ENCODE results near the gene RPL37. TPM values are rescaled to one million over a fixed set of nuclear protein-coding genes. Genes with fewer than 3 reads are reported as not detected.
A peak's percentile ranks its signal among the peaks of the same experiment; 100 is the strongest.

RPL37 gene
- total and polyA plus RNA-seq, 9 of the 15 experiments (the other 6 are each of a cell fraction or from before 2014, with no cell fraction given) = 2,342 to 7,963 (median 4,091) TPM

DNA sequence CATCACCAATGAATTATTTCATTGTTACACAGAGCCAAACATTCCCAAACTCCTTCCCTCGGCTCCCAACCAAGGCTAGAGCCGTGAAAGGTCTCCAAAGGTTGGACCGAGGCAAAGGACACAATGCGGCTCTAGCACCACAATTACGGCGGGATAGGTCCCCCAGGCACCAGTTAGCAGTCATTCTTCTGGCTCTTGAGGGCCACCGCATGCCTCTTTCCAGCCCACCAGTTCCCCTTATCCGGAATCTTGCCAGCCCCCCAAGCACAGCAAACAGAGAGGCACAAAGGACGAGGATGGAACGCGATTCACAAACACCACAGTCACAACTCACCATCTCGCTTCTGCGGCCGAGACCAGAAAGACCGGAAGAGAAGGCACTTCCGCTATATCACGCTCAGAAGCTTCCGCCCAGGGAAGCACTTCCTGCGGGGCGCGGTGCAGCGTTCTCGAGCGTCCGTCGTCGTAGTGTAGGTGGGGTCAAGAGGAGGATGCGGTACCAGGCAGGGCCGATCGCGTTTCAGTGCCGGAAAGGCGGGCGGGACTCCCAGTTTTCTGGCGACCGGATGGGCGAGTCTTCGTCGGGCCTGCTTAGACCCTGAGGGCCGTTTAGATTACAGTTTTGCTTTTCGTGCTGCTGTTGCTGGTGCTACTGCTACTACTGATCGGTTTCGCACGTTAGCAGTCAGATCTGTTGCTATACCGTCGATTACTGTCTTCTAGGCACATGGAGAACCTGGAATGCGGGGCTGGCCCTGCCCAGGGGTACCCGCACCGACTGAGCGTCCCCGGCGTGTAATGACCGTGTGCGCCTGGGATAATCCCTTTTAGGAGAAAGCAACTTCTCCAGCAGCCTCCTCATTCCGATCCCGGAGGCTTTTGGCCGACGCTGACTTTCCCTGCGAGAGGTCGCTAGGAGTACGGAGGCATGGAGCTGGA lies at the start of gene RPL37 (continued):
- TF ChIP-seq, protein P1, sequence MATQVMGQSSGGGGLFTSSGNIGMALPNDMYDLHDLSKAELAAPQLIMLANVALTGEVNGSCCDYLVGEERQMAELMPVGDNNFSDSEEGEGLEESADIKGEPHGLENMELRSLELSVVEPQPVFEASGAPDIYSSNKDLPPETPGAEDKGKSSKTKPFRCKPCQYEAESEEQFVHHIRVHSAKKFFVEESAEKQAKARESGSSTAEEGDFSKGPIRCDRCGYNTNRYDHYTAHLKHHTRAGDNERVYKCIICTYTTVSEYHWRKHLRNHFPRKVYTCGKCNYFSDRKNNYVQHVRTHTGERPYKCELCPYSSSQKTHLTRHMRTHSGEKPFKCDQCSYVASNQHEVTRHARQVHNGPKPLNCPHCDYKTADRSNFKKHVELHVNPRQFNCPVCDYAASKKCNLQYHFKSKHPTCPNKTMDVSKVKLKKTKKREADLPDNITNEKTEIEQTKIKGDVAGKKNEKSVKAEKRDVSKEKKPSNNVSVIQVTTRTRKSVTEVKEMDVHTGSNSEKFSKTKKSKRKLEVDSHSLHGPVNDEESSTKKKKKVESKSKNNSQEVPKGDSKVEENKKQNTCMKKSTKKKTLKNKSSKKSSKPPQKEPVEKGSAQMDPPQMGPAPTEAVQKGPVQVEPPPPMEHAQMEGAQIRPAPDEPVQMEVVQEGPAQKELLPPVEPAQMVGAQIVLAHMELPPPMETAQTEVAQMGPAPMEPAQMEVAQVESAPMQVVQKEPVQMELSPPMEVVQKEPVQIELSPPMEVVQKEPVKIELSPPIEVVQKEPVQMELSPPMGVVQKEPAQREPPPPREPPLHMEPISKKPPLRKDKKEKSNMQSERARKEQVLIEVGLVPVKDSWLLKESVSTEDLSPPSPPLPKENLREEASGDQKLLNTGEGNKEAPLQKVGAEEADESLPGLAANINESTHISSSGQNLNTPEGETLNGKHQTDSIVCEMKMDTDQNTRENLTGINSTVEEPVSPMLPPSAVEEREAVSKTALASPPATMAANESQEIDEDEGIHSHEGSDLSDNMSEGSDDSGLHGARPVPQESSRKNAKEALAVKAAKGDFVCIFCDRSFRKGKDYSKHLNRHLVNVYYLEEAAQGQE (IDR thresholded peaks at IDR 0.05; ENCODE audit: borderline replicate concordance) = no peak; the same call in 1 of the 2 replicates
- TF ChIP-seq, protein P1 (CRISPR knock-in tag; IDR thresholded peaks at IDR 0.05; ENCODE audit: low read depth) = 0 out of 2 replicates have a peak, but pooled peaks have one; percentile 43
- TF ChIP-seq, protein P2, sequence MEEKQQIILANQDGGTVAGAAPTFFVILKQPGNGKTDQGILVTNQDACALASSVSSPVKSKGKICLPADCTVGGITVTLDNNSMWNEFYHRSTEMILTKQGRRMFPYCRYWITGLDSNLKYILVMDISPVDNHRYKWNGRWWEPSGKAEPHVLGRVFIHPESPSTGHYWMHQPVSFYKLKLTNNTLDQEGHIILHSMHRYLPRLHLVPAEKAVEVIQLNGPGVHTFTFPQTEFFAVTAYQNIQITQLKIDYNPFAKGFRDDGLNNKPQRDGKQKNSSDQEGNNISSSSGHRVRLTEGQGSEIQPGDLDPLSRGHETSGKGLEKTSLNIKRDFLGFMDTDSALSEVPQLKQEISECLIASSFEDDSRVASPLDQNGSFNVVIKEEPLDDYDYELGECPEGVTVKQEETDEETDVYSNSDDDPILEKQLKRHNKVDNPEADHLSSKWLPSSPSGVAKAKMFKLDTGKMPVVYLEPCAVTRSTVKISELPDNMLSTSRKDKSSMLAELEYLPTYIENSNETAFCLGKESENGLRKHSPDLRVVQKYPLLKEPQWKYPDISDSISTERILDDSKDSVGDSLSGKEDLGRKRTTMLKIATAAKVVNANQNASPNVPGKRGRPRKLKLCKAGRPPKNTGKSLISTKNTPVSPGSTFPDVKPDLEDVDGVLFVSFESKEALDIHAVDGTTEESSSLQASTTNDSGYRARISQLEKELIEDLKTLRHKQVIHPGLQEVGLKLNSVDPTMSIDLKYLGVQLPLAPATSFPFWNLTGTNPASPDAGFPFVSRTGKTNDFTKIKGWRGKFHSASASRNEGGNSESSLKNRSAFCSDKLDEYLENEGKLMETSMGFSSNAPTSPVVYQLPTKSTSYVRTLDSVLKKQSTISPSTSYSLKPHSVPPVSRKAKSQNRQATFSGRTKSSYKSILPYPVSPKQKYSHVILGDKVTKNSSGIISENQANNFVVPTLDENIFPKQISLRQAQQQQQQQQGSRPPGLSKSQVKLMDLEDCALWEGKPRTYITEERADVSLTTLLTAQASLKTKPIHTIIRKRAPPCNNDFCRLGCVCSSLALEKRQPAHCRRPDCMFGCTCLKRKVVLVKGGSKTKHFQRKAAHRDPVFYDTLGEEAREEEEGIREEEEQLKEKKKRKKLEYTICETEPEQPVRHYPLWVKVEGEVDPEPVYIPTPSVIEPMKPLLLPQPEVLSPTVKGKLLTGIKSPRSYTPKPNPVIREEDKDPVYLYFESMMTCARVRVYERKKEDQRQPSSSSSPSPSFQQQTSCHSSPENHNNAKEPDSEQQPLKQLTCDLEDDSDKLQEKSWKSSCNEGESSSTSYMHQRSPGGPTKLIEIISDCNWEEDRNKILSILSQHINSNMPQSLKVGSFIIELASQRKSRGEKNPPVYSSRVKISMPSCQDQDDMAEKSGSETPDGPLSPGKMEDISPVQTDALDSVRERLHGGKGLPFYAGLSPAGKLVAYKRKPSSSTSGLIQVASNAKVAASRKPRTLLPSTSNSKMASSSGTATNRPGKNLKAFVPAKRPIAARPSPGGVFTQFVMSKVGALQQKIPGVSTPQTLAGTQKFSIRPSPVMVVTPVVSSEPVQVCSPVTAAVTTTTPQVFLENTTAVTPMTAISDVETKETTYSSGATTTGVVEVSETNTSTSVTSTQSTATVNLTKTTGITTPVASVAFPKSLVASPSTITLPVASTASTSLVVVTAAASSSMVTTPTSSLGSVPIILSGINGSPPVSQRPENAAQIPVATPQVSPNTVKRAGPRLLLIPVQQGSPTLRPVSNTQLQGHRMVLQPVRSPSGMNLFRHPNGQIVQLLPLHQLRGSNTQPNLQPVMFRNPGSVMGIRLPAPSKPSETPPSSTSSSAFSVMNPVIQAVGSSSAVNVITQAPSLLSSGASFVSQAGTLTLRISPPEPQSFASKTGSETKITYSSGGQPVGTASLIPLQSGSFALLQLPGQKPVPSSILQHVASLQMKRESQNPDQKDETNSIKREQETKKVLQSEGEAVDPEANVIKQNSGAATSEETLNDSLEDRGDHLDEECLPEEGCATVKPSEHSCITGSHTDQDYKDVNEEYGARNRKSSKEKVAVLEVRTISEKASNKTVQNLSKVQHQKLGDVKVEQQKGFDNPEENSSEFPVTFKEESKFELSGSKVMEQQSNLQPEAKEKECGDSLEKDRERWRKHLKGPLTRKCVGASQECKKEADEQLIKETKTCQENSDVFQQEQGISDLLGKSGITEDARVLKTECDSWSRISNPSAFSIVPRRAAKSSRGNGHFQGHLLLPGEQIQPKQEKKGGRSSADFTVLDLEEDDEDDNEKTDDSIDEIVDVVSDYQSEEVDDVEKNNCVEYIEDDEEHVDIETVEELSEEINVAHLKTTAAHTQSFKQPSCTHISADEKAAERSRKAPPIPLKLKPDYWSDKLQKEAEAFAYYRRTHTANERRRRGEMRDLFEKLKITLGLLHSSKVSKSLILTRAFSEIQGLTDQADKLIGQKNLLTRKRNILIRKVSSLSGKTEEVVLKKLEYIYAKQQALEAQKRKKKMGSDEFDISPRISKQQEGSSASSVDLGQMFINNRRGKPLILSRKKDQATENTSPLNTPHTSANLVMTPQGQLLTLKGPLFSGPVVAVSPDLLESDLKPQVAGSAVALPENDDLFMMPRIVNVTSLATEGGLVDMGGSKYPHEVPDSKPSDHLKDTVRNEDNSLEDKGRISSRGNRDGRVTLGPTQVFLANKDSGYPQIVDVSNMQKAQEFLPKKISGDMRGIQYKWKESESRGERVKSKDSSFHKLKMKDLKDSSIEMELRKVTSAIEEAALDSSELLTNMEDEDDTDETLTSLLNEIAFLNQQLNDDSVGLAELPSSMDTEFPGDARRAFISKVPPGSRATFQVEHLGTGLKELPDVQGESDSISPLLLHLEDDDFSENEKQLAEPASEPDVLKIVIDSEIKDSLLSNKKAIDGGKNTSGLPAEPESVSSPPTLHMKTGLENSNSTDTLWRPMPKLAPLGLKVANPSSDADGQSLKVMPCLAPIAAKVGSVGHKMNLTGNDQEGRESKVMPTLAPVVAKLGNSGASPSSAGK (IDR thresholded peaks at IDR 0.05) = peak; percentile 79
- TF ChIP-seq IRF2 (CRISPR knock-in tag; IDR thresholded peaks at IDR 0.05) = no peak
- TF ChIP-seq ZNF311 (CRISPR knock-in tag; IDR thresholded peaks at IDR 0.05) = no peak
